ENCODE measurements around the gene KCNQ1.
A peak's percentile ranks its signal among the peaks of the same experiment; 100 is the strongest.

KCNQ1 gene

GRCh38 chr11:2827256-2827655 lies 382.4 kb downstream of the KCNQ1 start:
- DNase-seq (ENCODE audit: low read depth): no peak

- no peak for DNase-seq (ENCODE audit: low read depth)
These were observed 383.0 kb downstream of the KCNQ1 start for GRCh38 chr11:2827792-2828191.

- no peak for DNase-seq (ENCODE audit: low read depth)
These were observed 383.9 kb downstream of the KCNQ1 start for GRCh38 chr11:2828585-2829330.

GRCh38 chr11:2830030-2830812 lies 385.4 kb downstream of the KCNQ1 start:
- no peak for DNase-seq (ENCODE audit: low read depth)

- no peak for DNase-seq (ENCODE audit: low read depth)
These were observed 386.1 kb downstream of the KCNQ1 start for GRCh38 chr11:2830886-2831285.

DNA sequence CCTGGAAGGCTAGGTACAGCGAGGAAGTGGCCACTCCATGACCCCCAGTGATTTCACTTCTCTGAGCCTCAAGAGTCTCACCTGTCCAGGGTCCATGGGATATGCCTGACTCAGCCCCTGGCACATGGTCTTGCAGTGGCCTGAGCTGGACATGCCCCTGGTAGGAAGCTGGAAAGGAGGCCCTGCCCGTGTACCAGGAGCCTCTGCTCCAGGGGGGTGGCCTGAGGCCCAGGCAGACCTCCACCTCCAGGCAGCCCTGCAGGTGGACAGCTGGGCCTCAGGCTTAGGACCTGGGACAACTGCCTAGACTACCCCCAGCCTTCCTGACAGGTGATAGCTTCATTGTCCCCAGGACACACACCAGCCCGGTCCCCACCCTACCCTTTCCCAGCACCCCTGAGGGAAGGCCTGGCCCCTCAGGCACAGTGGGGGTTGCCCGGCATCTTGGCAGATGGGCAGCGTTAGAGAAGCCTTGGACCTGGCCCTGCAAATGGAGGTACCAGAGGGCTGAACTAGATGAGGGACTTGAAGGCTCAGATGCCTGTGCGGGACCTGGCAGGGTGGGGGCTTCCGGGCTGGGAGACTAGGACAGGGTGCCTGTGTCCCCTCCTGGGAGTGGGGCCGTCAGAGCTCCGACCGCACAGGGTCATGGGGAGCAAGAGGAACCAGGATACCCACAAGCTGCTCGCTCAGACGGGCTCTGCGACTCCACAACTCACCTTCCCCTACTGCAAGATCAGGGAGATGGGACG lies 387.1 kb downstream of the KCNQ1 start:
- DNase-seq (ENCODE audit: low read depth): no peak

DNA sequence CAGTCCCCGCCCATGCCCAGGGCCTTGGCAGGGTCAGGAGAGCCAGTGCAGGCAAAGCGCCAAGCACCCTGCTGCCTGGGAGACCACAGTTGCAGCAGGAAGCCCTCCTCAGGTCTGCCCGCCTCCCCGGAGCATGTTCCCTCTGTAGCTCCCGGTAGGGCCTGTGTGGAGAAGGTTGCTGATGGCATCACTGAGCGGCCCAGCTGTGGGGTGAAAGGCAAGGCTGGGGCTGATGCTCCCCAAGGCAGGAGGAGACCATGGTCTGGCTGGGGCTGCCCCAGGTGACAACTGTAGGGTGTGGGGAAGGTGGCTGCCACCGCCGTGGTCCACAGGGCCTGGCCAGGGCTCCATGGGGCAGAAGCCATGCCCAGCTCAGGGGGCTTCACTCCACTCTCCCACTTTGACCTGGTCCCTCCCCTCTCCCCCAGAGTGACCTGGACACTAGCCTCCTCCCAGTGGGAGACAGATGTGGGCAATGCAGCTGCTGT lies 387.8 kb downstream of the KCNQ1 start:
- DNase-seq (ENCODE audit: low read depth): no peak

GRCh38 chr11:2833051-2833715 lies 388.4 kb downstream of the KCNQ1 start:
- no peak for DNase-seq (ENCODE audit: low read depth)

DNA sequence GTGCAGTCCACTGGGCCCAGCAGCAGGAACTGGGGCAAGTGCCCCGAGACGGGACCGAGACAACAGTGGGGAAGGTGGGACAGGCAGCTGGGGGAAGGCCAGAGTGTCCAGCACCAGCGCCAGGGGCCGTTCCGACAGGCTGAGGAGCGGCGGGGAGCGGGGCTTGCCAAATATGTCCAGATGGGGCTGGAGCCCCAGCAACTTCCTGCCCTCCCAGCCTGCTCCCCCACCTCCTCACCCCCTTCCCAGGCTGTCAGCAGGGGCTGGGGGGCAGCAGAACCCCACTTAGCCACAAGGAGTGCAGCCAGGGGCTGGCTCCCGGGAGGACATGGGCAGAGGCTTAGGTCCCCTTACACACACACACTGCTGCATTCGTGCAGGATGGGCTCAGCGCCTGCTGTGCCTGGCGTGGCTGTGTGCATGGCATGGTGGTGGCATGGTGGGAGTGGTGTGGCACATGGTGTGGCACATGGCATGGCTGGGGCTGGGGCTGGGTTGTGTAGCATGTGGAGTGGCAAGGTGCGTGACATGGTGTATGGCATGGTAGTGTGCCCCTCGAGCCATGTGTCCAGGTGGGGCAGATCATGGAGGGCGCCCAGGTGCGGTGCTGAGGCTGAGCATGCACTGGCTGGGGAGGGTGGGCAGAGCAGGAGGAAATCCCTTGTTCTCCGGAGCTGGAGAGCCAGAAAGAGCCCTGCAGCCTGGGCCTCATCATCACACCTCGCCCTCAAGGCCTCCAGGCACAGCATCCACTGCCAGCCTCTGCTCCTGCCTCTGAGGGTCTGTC lies 389.1 kb downstream of the KCNQ1 start:
- DNase-seq (ENCODE audit: low read depth): no peak

GRCh38 chr11:2834503-2835273 lies 389.9 kb downstream of the KCNQ1 start:
- DNase-seq (ENCODE audit: low read depth): no peak

DNA sequence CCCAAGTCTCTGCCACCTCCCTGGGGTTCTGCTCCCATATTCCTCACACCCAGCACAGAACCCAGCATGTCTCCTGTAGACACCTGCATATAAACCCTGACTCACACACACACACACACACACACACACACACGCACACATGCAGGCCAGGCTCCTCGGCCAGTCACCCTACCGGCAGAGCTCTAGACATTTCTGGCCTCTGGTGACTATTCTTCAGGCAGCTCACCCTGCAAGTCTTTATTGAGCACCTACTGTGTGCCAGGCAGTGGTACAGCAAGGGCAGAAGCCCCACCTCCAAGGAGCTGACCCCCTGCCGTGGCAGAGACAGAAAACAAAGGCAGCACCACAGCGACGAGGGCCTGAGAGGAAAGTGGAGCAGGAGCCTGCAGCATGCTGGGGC lies 390.5 kb downstream of the KCNQ1 start:
- no peak for DNase-seq (ENCODE audit: low read depth)

DNA sequence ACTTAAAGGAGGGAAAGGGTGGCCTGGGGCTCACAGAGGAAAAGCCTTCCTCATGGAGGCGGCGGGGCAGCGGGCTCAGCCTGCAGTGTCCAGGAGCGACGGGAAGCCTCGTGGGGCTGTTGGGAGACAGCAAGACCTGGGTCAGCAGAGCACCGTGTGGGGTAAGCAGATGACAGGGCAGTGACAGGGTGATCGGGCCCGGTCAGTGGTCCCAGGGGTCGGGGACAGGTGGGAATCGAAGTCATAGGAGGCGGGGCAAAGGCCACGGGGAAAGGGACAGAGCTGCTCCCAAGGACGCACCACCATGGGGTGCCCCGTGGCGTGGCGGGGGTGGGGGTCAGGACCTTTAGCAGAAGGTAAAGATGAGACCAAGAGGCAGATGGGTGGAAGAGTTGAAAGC lies 390.9 kb downstream of the KCNQ1 start:
- DNase-seq (ENCODE audit: low read depth): no peak

DNA sequence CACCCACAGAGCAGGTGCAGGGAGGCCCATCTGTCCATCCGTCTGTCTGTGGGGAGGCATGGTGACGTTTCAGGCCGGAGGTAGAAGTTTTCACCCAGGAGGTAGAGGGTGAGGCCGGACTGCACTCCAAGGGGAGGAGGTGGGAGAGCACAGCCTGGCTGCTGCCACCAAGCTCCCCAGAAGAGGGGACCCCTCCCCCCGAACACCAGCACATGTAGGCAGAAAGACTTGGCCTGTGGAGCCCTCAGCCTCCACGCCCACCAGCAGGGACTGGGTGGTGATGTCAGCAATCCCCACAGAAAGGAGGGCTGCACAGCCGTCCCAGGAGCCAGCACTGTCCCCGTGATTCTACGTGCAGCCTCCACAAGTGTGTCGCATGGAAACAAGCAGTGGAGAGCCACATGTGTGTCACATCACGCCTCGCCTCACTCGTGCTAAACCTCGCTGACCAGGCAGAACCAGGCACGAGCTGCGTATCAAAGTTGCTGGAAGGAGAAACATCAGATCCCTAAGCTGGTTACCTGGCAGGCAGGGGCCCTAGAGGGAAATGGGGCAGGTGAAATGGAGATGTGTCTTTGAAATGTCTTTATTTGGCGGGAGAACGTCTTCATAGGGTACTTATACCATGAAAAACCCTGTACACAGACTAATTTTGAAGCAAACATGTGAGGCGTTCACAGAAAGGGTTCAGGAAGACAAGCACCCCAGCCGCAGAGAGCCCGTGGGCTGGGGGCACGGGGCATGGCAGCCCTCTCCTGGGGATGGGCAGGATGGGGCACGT lies 391.7 kb downstream of the KCNQ1 start:
- DNase-seq (ENCODE audit: low read depth): no peak

GRCh38 chr11:2837096-2837601 lies 392.3 kb downstream of the KCNQ1 start:
- peak; percentile 21 for DNase-seq (ENCODE audit: low read depth)

DNA sequence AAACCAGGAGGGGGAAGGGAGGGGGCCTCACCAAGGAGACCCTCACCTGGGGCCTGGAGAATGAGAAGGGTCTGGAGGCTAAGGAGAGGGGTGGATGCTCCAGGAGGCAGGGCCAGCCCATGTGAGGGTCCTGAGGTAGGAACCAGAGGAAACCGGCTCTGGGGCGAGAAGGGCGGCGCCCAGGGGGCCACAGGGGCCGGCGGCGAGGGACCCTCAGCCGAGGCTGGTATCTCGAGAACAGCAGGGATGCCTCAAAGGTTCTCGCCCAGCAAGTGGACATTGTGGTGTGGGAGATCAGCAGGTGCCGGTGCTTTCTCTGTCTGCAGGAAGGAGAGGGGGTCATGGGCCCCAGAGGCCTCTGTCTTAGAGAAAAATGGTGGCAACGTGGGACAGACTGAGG lies 392.8 kb downstream of the KCNQ1 start:
- no peak for DNase-seq (ENCODE audit: low read depth)

DNA sequence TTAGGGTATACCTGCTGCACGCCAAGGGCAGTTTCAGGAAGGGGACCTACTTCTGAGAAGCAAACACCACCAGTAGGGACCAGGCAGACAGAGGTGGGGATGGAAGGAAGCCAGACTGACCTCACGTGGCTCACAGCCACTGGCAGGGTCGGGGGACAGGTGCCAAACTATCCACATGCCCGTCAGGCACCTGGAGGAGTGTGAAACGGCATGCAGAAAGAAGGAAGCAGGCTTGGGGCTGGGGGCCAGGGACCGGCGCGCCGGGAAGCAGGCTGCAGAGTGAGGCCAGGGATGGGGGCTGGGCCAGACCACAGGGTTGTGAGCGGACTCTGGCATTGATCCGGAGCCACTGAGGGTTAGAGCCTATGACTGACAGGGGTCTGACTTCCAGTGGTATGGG lies 393.3 kb downstream of the KCNQ1 start:
- DNase-seq (ENCODE audit: low read depth): no peak

- no peak for DNase-seq (ENCODE audit: low read depth)
These were observed 394.0 kb downstream of the KCNQ1 start for GRCh38 chr11:2838676-2839294.

GRCh38 chr11:2839395-2839943 lies 394.7 kb downstream of the KCNQ1 start:
- no peak for DNase-seq (ENCODE audit: low read depth)
